ENCODE results near the gene ADGRD1.

ADGRD1 gene

DNA sequence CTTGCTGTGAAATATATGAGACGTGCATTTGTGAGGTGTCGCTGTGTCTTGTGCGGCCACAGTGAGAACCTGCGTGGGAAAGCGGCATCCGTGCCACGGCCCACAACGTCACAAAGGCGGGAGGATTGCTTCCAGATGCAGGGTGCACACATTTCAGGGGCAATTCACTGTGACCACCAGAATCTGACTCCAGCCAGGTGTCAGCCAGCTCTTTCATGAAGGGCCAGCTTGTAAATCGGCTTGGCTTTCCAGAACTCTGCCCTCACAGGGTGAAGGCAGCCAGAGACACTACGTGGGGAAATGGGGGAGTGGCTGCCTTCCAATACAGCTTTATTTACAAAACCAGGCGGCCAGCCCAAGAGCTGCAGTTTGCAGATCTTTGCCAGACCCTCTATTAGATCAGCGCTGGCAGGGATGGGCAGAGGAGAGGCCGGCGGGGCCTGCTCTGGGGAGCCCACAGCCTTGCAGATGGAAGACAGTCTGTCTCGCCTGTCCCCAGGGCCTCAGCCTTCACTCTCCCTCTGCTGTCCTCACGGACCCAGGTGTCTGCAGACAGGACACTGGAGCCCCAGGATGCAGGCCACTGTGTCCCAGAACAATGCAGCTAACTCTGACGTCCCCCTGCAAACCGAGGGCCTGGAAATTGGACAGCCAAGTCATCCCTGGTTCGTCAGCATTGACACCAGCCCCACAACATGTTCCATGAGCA lies 53.5 kb downstream of the ADGRD1 start:
- DNase-seq (ENCODE audit: low read depth in 2 of 2), result no peak

DNA sequence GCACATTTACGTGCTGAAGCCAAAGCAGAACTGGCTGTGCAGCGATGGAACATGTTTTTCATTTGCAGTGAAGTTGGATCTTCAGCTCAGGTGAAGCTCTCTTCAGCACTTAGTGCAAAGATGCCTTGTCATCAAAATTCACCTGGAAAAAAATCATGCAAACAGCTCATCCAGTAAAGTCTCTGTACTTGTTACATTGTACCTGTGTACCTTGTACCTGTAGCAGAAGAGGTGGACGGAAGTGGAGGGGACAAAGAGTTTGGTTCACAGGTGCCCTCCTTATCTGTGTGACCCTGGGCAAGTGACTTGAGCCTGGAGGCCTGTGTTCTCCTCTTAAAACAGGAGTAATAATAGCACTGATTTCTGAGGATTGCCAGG lies 54.0 kb downstream of the ADGRD1 start:
- DNase-seq (ENCODE audit: low read depth in 2 of 2), result no peak

DNA sequence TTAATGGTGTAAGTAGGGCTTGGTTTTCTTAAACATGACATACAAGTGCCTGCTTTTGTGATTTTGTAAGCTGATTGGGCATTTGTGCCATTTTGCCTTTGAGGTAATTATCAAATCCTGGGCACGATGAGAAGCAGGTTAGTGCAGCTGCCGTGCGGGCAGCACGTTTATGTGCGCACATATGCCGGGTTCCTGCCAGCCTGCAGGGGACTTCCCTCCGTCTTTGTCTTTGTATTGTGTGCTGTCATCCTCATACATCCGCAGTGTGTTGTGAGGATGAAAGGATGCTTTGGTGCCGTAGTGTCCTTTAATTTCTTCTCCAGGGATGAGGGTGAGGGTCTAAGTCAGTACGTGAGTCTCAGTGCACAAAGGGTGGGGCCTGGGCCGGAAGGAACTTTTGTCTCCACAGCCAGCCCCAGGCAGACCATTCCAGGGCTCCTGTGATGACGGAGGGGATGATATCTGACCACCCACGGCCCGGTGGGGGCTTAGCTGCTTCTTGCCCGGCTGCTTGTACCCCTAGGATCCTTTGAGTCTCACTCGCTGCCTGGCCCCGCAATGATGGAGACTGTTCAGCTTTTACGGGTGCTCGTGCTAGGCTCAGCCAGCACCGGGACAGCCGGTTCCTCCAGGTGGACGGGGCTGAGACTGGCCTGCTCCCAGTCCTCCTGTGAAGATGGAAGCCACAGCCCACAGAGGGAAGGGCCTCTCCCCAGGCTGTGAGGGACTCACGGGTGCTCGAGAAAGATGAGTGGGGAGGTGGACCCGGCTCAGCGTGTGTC lies 54.6 kb downstream of the ADGRD1 start:
- DNase-seq (ENCODE audit: low read depth in 2 of 2), result no peak

DNA sequence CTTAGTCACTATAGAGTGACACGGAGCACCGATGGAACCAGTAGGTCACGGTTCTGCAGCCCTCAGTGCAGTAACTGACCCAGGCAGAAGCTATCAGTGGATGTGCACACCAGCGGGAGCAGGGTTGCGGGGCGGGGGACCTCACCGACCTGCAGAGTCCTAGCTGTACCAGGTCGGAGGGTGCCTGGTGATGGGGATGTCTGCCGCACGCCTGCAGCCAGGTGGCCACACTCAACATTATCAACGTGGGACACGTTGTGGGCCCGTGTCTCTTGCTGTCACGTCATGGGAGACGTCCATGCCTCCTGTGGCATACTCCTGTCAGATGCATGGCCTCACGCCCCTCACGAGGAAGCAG lies 55.2 kb downstream of the ADGRD1 start:
- DNase-seq (ENCODE audit: low read depth in 2 of 2), result no peak

DNA sequence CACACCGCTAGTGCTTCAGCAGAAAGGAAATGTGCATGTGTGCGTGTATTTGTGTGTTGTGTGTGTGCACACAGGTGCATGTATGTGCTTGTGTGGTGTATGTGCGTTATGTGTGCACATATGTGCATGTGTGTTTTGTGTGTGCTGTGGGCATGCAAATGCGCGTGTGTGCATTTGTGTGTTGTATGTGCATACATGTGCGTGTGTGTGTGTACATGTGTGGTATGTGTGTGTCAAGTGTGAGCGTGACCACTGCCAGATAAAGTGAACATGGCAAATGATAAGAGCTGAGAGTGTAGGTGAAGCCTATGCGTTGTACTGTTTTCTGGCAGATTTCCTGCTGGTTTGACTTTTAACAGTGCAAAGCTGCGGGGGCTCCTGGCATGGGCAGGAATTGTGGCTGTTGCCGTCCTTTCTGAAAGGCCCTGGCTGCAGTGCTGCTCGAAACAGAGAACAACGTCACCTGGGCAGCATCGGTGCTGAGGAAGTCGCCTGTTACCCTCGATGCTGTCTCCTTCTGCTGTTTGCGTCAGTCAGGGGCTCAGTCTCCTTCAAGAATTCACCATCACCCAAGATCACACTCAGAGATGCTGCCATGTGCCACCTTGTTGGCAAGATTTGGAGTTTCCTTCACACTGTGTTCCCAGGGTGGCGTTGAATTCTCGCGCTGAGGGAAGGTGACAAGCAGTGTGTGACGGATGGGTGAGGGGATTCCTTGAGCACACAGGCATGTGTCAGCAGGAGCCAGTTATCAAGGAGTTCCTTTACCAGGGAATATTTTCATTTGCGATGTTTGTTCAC lies 56.1 kb downstream of the ADGRD1 start:
- DNase-seq (ENCODE audit: low read depth in 2 of 2), result no peak

DNA sequence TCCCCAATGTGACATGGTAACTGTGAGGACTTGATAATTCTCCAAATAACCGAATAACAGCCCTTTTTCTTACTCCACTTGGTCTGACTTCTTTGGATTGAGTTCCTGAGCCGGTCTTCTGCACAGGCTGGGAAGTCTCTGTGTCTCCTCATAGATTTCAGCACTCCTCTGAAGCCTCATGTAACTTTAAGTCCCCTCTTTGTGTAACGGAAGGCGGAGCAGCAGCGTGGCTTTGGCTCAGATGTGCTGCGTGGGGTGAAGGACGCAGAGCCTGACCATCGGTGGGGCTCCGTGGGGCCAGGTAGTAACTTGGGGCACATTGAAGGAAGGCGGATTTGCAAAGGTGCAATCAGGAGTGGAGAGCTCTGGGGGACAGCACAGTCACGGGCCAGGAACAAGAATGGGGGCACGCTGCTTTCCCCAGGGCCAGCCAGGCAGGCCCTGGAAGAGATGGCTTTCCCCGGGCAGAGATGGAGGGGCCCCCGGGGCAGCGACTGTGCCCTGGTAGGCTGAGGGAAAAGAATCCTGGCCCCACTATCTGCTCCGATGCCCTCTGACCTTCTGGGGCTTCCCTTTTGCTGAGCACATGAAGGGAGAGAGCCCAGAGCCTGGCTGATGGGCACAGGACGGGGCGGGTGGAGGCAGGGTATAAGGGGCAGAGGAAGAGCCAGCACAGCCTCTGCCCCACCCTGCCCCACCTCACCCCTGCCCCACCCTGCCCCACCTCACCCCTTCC lies 56.9 kb downstream of the ADGRD1 start:
- DNase-seq (ENCODE audit: low read depth in 2 of 2), result no peak

DNA sequence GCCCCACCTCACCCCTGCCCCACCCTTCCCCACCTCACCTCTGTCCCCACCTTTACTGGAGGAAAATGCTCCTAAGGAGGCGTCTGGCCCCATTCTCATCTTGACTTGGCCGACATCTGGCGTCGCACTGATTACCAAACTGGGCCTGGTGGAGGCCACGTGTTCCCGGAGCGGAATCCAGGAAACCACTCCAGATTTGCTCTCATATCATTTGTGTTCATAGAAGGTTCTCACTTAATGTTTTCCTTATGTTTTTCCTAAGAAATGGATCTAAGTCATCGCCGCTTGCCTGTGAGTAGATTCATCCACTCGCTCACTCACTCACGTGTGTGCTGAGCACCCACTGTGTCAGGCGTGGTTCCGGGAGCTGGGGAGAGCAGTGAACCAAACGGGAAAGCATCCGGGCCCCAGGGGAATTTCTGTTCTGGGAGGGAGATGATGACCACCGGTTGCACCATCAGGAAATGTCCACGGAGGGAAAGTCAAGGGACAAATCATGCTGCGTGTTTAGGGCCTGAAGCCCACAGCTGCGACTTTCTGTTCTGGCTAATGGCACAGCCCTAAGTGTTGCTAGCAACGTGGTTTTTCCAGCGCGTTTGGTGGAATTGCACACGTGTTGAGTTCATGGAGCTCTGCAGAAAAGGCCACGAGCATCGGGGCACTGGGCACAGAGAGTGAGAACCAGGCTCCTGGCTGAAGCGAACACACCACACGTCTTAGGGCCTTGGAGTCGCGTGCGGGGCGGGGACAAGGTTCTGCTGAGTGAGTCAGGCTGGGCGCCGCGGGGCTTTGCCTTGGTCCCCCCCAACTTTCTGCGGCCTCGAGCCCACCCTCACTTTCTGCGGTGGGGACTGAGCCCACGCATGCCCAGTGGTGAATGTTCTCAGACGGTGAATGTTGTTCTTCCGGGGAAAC lies 57.7 kb downstream of the ADGRD1 start:
- DNase-seq (ENCODE audit: low read depth in 2 of 2), result no peak

DNA sequence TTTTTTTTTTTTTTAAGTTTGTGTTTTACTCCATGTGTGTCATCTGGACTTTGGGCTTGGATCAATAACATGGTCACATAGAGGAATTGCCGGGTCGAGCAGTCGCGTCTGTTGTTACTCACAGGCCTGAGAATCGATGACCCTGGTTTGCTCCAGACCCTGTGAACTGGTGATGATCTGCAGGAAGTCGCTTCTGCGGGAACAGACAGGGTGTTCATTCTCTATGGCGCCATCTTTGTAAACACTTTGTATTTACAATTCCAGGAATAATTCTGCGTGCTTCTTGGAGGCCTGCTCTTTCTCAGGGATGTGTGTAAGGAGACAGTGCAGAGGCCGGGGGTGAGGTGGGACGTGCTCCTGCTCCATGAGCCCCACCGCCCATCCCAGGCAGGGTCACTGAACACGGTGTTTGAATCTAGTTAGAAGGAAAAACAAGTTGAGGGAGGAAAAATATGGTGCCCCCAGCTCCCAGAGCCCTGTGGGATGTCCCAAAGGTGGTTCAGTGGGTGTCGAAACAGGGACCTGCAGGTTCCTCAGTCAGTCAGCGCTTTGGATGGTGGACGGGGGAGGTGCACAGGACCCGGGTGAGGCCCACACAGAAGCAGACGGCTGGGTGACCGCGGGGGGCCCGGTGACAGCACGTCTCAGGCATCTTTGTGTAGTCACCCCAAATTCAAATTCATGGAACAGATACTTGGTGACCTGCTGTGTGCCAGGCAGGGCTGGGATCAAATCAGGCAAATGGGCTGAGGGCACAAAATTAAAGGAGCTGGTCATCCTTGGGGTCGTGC lies 58.8 kb downstream of the ADGRD1 start:
- no peak for DNase-seq (ENCODE audit: low read depth in 2 of 2)

DNA sequence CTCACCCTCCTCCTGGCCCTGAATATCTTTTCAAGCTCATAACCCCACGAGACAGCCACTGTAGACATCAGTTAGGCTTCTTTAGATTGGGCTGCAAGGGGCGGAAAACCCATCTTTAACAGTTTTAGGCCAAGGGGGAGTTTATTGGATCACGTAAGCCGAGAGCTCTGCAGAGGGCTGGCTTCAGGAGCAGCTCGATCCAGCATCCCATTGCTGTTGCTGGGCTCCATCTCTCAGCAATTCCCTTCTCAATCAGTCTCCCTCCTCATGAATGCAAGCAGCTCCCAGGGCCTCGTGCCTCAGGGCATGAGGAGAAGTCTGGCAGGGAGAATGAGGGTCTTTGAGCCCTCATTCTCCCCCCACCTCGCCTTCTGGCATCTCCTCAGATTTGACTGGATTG lies 59.4 kb downstream of the ADGRD1 start:
- no peak for DNase-seq (ENCODE audit: low read depth in 2 of 2)

DNA sequence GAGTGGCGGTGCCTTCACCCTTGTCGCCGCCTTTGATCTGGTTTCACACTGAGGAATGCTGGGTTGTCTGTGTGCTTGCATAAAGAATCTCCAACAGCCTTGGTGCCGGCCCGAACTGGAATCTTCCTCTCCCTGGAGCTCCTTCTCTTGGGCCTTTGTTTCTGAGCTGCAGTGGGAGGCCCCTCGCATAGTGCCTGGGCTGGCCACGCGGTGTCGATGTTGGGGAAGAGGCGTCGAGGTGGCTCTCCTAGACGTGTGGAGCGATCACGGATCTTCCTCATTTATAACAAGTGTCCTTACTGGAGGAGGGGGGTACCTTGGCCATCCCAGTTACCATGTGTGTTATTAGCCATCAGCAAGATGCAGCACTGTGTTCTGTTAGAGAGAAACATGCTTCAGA lies 60.6 kb downstream of the ADGRD1 start:
- no peak for DNase-seq (ENCODE audit: low read depth in 2 of 2)

DNA sequence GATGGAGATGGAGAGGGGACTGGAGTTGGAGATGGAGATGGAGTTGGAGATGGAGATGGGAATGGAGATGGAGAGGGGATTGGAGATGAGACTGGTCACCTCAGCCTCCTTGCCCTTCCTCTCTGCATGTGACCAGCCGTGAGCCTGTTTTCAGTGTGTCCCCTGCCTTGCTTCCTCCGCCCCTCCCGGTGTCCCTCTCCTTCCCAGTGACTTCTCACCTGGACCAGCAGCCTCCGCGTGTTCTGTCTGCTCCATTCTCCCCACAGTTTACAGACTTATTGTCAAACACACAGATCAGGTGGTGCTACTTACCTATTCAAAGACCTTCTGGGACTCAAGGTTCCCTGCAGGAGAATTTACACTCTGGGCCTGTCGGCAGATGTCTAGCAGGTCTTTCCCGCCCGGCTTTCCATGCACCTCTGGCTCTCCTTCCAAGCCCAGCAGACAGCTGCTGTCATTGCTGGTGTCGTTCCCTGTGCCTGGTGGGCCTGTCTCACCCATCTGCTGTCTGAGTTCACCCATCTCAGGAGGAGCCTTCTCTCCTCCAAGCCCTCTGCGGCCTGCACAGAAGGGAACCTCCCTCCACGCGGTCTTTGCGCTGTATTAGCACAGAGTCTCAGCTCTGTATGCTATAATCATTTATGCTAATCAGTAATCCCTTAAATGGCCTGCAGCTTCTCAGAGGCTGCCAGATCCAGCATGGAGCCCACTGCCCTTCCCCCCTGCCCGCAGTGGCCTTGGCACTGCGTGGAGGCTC lies 62.1 kb downstream of the ADGRD1 start:
- no peak for DNase-seq (ENCODE audit: low read depth in 2 of 2)

DNA sequence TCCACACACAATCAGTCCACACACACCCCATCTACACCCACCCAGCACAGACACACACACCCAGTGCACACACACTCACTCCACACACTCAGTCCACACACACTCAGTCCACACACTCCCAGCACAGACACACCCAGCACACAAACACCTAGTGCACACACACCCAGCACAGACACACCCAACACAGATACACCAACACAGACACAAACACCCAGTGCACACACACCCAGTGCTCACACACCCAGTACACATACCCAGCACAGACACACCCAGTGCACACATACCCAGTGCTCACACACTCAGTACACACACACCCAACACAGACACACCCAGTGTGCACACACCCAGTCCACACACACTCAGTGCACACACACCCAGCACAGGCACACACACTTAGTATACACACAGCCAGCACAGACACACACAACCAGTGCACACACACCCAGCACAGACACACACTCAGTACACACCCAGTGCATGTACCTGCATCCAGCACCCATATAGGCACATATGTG lies 63.8 kb downstream of the ADGRD1 start:
- no peak for DNase-seq (ENCODE audit: low read depth in 2 of 2)

DNA sequence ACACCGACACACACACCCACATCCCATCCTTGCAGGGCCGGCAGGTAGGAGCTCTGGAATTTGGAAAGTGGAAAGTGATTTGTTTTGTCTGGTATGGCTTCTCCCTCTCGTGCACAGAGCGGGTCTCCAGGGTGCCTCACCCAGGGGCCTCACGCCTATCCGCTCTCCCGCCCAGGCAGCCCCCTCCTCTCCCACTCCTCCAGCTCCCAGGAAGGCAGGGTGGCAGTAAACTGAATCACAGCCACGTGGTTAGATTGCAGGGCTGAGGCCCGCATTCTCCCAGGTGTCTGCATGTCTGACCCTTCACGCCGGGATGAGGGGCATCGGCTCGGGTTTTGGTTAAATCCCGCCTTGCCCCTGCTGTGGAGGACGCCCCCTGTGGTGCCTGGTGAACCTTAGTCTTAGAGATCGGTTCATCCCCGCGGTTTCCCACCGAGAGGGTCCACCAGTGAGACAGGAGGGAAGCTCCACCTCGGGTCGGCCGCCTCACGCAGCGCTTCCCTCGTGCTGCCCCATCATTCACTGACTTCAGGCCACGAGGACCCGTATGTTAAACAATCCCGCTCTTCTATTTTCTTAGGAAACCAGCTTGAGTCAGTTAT lies 64.4 kb downstream of the ADGRD1 start:
- DNase-seq (ENCODE audit: low read depth in 2 of 2), result no peak

DNA sequence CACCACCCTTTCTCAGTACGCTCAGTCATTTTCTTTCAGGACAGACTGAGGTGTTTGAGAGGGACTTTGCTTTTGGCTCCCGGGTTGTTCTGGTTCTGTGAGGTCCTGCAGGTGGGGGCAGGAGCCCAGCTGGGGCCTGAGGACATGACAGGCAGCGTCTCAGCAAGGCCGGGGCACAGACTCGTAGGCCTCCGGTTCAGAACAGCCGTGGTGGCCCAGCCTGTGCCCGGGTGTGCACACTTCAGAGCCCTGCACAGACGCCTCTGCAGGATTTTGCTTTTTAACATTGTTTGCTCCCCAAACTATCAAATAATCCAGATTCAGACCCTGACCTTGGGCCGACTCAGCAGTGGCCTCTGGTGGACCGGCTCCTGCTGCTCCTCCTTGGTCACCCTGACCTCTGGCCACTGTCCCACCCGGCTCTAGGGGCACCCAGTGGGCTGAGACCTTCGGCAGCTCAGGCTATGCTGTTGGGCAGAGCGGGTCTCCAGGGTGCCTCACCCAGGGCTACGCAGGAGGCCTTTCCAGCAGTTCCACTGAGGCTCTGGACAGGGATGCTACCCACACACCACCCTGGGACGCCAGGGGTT lies 65.2 kb downstream of the ADGRD1 start:
- no peak for DNase-seq (ENCODE audit: low read depth in 2 of 2)

DNA sequence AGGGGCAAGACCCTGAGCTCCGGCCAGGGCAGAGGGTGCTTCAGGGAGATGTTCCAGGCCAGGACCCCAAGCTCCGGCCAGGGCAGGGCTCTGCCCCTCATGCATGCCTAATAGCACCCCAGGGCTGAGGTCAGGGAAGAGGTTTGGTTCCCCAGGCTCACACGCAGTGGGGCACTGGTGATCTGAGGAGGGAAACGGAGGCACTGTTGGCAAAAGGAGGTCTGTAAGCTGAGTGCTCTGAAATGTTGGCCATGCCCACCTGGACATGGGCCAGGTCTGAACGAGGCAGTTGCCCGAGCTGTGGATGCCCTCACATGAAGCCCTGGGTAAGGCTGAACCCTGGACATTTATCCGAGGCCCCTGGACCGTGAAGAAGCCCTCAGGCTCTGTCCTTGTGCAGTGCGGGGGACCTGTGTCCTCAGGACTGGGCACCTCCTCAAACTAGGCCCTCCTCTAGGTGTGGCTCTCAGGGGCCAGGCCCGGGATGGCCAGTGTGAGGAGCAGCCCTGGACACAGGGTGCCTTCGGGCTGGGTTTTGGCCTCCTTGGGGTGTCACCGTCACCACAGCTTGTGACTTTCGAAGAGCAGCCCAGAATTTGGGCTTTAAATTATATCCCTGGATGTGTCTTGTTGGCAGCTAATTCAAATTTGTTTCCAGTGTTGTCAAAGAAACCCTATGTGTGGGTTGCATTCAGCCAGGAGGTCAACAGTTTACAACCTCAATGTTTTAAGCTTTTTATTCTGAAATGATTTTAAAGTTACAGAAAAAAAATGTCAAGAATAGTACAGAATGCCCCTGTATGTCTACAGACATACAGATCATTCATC lies 66.8 kb downstream of the ADGRD1 start:
- no peak for DNase-seq (ENCODE audit: low read depth in 2 of 2)

DNA sequence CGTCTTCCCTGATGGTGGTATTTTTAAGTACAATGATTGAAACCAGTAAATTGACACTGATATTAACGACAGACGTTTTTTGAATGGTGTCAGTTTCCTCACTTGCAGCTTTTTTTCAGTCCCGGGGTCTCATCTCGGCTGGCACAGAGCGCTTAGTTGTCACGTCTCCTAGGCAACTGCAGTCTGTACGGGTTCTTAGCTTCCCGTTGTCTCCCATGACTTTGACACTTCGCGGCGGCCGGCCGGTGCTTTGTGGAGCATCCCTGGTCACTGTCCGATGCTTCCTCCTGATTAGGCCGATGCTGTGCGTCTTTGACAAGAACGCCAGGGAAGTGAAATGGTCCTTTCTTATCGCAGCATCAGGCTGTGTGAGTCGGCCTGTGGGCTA lies 67.4 kb downstream of the ADGRD1 start:
- DNase-seq (ENCODE audit: low read depth in 2 of 2), result no peak

DNA sequence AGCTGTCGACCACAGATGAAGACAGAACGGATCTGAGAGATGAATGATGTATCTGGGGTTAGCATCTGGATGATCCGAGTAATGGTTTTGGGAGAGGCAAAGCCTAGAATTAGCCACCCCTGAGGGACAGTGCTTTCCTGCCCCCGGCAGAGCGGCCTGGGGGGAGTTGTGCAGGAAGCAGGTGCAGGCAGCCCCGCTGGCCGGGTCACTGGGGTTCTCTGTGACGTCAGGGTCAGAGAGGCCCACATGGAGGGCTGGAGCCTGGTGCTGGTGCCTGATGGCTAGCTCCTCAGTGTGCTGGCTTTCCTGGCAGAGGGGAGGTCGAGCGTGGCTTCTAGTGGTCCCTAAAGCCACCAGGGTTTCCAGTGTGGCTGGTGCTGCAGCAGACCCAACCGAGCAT lies 70.3 kb downstream of the ADGRD1 start:
- no peak for DNase-seq (ENCODE audit: low read depth in 2 of 2)

DNA sequence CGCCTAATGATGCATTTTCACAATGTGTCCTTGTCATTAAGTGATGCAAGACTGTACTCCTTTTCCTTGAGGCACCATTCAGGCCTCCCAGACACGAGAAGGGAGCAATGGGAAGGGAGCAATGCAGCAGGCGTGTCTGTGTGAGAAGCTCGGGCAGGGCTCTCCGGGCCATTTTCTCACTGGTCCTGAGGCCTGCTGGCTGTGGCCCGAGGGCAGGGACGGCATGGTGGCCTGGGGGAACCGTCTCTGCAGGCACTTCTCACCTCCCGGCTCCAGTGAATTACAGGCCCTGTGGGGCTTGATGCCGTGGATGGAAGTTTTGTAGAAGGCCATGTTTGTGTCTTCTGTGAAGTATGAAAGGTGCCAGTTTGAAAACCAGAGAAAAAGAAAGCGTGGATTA lies 71.0 kb downstream of the ADGRD1 start:
- no peak for DNase-seq (ENCODE audit: low read depth in 2 of 2)

All from stimulated activated CD4-positive, alpha-beta T cell treated with anti-CD3 and anti-CD28 coated beads, Interleukin-4, amount 100 ng/mL, for 48 hours (primary cell).